HG02852 (cell line): ENCODE results near the gene LTBR.
"Not testable (repeated sequence)": the region's sequence is repeated elsewhere in the genome, so short reads cannot be mapped to it uniquely, and the experiment has no call there.

ENCODE experiments used
- ATAC-seq: cut with Tn5 transposase; IDR thresholded peaks from one replicate; pipeline ENCODE4 v1.9.1; 2021; ENCODE audit warnings: mild to moderate bottlenecking, moderate library complexity; ENCODE audit not compliant: unreplicated experiment

Gene LTBR

DNA sequence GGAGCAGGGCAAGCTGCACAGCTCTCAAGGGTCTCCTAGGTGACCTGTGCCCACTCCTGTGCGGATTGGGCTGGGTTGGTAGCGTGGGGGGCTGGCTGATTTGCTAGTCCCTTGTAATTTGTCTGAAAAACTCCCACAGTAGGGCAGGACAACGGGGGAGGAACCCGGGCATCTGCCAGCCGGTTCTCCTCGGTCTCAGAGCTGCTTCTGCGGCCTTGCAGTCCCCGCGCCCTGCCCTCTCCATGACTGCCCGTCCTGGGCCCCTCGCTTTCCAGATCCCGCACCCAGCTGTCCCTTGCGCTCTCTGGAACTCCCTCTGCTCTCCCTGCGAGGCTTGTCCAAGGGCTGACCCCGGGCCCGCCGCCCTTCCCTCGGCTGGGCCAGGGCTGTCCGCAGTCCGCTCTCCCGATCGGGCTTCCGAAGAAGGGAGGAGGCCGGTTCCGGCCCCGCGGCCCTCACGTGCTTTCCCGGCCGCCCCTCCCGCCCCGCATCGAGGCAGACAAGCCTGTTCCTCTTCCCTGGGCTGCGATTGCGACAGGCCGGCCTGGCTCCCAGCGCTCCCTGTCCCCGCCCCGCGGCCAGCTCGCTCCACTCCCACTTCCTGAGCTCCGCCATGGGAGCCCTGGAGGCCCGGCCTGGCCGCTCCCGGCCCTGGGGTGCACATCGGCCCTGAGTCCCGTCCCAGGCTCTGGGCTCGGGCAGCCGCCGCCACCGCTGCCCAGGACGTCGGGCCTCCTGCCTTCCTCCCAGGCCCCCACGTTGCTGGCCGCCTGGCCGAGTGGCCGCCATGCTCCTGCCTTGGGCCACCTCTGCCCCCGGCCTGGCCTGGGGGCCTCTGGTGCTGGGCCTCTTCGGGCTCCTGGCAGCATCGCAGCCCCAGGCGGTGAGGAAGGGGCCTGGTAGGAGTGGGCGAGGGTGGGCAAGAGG, at the start of gene LTBR:
Gene LTBR, plus strand, starts transcription at position 591 of the 927 bp plus-strand sequence. Its CDS starts 197 bp downstream, at position 788.
- no peak for ATAC-seq

DNA sequence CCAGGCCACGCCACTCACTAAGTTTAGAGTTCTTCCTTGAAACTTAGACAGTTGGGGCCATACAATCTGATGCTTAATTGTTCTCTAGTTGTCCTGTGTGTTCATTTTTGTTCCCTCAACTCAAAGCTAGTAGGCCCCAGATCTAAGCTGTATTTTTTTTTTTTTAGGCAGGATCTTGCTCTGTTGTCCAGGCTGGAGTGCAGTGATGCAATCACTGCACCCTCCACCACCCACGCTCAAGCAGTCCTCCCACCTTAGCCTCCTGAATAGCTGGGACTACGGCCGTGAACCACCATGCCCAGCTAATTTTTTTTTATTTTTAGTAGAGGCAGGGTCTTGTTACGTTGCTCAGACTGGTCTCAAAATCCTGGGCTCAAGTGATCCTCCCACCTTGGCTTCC, 49.6 kb upstream of the LTBR start:
- ATAC-seq, result no peak

DNA sequence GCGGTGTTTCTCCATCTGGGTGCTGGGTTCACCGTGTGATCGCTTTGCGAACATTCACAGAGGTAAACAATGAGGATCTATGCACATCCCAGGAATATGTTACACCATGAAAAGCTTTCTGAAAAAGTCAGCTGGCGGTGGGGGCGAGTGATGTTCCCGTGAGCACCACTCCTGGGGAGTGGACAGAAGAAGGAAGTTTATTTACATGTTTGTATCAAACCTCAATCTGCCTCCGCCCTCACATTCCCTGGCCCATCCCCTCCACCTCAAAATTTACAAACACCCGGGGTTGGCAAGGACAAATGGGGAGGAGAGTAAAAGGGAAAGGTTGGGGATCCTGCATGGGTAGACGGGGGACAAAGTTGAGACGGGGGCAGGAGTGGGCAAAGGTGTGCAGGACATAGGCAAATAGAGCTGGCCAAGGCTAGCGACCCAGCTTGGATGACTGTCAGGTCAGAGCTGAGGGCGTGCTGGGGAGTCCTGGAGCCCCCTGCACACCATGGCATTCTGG, 49.0 kb upstream of the LTBR start:
- ATAC-seq, result no peak

DNA sequence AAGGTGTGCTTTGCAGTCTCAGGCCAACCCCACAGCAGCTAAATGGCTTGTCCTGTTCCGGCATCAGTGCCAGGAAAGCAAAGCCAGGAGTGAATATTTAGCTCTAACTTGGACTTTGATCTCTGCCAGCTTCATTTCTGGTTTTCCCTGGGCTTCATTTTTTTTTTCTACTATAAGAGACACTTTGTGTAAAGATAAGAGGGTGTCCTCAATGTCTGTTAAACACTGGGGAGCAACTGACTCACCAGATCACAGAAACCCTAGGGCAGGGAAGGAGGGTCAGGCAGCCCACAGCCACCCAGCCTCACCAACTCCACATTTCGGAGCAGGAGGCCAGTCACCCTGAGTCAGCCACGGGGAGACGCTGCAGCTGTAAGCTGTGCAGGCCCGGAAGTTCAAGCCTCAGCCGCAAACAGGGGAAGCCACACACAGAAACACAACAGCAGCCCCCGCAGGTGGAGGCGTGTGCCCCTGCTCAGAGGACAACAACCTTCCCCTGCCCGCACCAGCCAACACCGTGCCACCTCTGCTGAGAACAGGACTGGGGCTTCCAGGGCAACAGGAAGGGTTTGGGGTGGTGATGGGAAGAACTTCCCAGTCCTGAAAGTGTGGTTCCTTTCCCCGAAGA, 48.4 kb upstream of the LTBR start:
- ATAC-seq, result peak; percentile 78

DNA sequence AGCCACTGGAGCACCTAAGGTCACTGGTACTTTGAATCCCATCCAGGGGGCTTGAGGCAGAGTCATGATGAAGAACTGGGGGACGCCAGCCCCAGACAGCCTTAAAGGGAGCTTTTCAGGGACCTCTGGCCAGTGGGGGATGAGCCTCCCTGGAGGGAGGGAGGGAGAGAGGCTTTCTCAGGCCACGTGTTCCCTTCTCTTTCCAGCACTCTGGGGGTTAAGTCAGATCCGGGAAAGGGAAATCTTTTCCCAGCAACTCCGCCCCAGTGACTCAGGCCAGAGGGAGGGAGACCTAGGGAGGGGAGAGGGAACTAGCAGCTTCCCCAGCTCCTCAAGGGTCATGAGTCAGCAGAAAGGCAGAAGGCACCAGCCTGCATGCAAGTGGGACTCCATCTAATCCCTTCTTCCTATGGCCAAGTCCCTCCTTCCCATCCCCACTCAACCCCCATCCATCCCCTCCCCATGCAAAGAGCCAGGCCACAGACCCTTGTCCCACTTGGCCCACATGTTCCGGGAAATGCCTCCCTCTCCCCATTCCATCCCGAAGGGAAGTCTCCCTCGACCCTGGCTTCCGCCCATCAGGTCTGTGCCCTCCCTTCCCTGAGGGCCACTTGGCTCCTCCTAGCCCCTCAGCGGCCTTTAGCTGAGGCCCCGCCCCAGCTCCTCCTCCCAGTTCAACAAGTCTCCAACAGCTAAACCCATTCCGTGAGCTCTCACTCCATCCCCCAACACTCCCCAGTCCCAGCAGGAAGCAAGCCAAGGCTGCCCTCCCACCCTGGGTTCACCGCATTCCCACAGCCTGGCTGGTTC, 47.7 kb upstream of the LTBR start:
- no peak for ATAC-seq

DNA sequence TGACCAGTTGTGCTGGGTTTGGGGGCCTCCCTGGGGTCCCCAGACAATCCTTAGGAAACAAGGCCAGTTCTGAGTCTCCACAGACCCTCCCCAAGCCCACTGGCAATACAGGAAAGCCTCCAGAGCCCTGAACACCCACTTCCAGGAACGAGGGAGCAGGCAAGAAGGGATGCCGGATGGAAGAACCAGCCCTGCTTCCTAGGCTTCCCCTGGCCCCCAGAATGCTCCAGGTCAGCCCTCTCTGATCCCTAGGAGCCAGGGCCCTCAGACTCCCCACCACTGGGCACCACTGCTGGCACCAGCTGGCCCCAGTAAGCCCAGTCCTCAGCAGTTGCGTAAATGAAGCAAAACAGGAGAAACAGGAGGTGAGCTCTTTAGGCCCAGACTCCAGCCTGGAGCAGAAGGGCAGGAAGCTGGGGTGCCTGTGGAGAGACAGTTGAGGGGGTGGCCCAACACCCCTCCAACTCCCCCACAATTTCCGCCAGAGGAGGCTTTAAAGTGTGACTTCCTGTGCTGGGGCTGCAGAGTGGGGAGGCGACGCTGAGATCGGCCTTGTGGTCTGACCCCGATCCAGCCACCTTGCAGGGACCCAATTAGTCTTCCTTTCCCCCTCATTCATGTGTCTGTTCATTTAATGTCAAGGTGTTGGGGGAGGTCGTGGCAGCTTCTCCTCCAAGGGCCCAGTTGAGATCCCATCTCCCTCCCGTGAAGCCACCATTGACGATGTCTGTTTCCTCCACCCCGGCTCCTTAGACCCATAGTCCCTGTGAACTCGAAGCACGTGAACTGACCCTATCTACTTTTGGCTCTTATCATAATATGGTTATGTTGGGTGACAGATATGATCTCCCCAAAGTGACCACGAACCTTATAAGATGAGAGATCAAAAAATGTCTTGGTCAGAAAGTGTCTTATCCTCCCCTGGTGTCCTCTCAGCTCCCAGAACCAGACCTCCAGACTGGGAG, 46.8 kb upstream of the LTBR start:
- no peak for ATAC-seq

DNA sequence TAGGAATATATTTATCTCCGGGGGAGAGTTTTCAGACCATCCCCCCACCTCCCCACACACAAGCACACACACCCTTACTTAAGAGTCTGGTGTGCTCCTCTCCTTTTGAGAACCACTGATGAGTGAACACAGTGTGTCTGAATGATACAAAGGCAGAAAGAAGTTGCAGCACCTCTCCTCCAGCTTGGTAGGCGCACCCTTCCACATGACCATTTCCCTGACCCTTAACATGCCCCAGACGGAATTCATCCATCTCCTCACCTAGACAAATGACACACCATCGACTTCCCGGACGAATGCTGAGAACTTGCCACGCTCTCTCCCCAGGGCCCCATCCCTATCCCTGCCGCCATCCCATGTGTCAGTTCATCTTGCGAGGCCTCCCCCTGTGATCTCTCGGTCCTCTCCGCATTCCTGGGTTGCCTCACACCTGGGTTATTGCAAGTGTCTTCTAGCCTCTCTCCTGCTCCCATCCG, 46.0 kb upstream of the LTBR start:
- ATAC-seq, result no peak

DNA sequence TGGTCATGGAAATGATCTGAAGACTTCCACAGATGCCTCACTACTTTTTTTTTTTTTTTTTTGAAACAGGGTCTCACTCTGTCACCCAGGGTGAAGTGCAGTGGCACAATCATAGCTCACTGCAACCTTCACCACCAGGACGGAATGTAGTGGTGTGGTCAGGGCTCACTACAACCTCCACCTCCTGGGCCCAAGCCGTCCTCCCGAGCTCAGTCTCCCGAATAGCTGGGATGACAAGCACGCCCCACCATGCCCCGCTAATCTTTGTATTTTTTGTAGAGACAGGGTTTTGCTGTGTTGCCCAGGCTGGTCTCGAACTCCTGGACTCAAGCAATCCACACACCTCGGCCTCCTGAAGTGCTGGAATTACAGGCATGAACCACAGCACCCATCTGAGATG, 45.4 kb upstream of the LTBR start:
- ATAC-seq, result not testable (repeated sequence)

DNA sequence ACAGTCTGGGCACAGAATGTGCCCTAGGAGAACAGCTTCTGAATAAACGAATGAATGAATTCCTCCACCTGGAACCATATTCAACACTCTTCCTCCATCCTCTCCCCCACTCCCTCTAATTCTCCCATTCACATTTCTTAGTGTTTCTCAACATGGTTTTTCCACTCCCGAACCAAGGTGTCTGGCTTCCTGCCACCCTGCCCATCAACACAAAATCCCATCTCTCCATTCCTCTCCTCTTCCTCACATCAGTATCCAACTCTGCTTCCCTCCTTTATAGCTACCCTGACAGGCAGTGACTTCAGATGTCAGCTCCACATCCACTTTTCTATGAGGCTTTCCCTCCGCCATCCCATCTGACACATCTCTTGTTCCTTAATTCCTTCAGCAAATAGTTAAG, 45.0 kb upstream of the LTBR start:
- ATAC-seq, result no peak

DNA sequence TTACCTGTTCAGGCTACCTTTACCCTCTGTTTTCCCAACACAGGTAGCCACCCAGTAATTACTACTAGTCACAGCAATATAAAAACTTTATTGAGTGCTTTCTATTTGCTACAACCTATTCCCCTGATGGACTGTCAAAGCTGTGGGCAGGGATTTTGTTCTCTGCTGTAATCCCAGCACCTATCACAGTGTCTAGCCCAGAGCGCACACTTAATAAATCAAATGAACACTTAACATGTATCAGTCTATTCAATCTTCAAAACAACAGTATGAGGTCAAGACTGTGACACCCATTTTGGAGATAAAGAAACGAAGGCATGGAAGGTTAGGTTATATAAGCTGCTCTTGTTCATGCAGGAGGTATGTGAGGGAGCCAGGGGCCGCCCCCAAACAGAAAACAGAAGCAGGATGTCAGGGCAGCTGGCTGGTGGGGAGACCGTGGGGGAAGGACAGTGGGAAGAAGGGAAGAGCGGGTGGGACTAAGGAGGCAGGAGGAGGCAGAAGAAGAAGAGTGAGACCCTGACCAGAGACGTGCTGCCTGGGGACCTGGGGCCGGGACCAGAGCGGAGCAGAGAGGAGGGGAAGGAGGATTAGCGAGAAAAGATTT, 43.8 kb upstream of the LTBR start:
- no peak for ATAC-seq

DNA sequence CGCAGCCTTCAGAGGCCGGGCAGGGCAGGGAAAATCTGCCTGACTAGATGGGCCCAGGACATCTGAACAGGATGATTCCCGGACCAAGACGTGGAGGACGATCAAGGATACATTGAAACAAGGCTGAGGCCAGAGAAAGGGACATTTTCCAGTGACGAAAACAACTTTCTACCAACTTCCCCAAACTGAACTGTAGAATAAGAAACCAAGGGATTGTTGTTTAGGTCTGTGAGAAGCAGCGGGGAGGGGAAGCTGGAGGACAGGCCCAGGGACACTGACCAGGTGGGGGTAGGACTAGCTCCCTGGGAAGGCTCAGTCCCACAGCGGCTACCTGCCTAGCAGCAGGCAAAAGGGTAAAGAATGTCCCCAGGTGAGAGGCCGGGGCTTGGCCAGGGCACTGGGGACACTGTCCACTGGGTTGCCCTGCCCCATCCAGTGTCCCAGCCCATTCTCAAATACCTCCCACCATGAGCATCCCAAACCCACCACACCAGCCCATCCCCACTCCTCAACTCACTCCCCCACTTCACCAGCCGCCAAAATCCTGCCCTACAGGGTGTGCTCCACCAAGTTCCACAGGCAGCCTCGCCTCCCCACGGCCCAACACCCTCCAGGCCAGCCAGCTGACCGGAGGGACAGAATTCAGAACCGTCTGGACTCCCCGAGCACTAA, 43.1 kb upstream of the LTBR start:
- no peak for ATAC-seq

DNA sequence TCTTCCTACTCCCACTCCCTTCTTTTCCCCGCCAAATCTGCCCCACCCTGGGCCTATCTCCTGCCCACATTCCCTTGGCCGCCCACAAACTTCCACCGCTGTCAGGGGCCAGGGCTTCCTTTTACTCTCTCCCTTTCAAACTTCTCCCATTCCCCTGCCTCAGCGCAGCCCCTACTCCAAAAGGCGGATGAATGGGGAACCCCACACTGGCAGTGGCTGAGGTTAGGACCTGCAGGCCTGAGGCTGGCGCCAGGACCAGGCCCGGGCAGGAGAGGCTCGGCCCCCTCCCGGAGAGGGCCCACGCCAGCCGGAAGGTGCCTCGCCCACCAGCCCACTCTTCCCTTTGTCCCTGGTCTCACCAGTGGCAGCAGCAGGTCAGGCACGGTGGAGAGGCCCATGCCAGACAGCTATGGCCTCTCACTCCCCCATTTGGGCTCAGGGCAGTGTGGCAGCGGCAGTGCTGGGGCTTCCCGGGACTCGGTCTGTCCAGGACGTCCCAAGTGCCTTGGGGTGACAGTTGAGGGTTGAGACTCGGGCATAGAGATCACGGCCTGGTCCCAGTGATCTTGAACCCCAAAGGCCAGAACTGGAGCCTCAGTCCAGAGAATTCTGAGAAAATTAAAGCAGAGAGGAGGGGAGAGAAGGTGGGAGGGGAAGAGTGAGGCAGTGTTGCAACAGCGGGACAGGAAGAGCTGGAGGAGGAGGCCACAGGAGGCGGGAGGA, 42.4 kb upstream of the LTBR start, which contains the start of gene TNFRSF1A:
Gene TNFRSF1A, minus strand, starts transcription at position 660 of the 723 bp plus-strand sequence. Its CDS starts 262 bp downstream, at position 398.
- ATAC-seq, result no peak

DNA sequence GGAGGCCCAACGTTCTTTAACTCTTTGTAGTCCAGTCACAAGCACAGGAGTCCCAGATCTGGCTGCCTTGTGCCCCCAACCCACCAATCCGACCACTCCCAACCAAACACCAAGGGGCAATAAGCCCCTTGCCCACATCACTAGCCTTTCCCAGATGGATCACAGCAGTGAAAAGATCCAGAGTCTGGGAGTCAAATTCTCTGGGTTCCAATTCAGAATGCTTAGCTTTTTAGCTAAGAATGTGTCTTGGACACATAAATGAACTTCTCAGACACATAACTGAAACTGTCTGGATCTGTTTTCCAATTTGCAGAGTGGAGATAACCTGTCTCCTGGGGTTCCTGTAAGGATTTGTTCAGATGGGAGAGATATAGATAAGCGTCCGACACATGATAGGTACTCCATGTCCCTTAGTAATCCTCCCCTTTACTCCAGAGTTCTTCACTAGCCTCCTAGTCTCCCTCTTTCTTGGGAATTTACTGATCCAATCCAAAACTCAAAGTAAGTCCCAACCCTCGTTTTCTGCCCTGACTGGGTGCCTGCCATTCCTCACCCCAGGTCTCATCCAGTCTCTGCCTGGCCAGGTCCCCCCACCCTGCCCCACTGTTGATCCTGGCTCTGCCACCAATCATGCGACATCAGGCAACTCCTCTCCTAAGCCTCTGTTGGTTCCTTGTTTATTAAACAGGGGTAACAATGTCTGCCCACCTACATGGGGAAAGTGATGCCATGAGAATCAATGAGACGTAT, 41.6 kb upstream of the LTBR start:
- ATAC-seq, result no peak

DNA sequence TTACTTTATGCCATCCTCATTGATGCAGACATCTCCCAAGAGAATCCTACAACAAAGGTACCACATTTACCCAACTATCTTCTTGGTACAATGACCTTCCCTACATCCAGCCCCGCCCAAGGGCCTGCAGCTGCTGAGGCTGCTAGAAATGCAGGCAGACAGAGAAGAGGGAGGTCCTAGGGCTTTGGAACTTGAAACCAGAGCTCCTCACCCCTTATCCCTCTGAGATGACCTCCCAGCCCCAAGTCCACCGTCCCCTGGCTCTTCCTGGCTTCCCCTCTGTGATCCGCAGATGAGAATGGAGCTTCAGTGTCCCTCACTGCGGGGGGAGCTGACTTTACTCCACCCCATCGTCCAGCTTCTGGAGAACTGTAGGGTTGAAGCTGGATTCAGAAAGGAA, 40.4 kb upstream of the LTBR start:
- no peak for ATAC-seq

DNA sequence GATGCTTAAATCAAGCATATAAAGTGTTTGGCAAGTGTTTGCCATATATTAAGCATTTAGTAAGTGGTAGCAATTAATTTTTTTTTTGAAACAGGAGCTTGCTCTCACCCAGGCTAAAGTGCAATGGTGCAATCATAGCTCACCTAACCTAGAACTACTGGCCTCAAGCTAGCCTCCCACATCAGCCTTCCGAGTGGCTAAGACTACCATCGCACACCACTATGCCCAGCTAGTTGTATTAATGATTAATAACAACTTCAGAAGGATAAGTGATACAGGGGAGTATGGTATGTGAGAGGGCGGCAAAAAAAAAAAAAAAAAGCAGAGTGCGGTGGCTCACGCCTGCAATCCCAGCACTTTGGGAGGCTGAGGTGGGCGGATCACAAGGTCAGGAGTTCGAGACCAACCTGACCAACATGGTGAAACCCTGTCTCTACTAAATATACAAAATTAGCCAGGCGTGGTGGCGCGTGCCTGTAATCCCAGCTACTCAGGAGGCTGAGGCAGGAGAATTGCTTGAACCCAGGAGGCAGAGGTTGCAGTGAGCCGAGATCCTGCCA, 39.8 kb upstream of the LTBR start:
- not testable (repeated sequence) for ATAC-seq

DNA sequence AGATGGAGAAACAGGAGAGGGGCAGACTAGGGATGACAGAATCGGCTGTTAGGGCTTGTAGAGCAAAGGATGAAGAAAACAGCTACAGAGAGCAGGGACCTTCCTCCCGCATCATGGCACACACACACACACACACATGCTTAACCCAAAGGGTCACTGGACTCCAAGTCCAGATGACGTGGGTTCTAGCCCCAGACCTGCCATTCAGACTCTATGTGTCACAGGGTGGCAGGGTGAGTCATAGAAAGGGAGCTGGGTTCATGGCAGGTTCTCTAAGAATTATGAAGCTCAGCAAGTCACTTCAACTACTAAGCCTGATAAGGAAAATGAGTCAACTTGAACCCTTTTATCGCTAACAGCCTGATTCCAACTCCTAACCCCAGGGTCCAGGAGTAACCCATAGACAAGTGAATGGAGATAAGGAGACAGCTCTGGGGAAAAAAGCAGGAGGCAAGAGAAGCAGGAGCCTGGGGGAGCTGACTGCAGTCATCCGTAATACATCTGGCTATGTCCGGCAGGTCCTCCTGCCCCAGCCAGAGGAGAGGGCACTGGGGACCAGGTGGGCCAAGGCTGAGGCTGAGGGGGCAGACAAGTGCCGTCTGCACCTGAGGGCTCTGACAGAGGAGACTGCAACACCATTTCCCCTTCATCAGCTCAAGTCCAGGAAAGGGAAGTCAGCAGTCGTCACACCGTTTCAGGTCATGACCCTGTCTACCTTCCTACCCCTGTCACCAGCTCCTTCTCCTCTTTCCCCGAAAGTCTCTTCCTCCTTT, 38.5 kb upstream of the LTBR start:
- no peak for ATAC-seq
